KG1 (cell line): ENCODE results near the gene MROH2A.
"Not testable (repeated sequence)": the region's sequence is repeated elsewhere in the genome, so short reads cannot be mapped to it uniquely, and the experiment has no call there.

ENCODE experiments used
- DNase-seq: peaks from one replicate; lab custom pipeline; 2025; lab: John Stamatoyannopoulos, UW

MROH2A gene, protein sequence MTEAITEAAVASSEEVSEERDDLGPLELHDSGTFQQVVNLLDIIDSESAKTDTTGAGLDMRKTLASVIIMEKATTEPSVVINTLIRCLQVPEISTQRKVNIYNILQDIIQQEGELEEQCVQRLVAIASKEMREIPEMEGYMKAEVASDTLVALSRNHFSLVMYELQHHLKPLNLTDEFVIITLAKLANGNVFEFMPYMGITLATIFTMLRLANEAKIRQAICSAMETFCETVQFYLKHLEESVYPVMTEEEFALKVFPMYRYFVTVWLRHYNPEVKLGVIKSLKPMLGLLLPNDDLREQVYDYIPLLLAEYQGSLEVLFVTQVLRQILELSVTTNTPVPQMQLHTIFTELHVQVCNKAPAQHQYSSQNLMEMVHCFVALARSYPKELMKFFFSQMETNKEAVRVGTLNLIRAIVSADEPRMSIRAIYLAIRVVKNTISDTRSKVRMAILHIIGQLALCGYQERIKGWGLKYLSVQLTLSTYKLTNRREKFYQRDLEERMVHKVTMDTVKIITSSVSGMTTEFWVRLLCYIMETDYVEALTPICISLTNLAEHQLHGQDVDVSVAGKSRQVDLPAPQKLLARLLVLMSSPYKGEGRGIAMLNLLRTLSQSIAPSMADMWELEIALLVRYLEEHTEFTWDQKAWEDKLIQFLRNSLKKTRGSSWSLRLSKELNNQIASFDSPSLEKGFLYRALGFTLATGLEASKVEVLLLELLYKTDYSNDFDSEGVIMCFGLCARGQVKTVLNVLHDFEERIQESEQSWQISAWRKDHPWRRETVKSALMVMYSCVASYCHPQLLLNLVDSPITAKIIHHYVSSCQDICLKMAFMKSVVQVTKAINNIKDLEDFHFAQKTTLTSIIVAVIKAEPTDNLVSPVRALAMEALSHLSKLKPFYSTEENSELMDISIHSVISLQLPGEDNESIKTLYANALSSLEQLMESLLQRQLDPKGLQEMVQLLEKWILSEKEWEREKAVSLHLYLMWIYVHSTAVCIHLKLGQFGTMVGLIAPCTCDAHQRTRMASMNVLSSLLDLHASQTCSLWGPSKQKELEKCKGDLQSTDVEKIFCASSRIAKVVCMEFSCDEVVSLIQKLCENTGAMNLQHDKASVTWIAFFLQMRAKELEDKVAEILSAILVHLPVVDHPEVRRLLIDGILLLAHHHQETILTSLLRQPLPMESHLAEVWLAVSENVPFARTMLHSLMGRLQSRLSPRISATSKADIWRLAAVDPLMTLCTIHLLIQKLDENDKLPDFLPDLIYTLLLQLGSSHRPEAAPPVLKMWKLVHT (N-terminal part only)

DNA sequence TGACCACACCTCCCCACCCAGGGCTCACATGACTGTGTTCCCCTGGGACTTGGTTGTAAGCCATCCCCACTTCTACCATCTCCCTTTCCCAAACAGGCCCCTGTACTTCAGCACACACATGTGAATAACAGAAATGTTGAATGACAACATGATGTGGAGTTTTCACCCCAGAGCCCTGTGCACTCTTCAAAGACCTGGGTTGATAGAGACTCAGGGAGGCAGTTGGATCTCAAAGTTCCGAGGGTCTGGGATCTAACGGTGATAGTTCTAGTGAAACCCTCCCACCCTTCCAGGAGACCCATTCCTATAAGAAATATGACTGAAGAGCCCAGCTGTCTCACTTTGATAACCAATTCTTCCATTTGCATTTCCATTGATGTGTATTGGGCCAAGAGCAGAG is at the start of gene MROH2A:
MROH2A (plus strand) TSS at position 301 of the 400 bp plus-strand sequence. CDS start 1,029 bp downstream, outside the sequence.
- DNase-seq = no peak

DNA sequence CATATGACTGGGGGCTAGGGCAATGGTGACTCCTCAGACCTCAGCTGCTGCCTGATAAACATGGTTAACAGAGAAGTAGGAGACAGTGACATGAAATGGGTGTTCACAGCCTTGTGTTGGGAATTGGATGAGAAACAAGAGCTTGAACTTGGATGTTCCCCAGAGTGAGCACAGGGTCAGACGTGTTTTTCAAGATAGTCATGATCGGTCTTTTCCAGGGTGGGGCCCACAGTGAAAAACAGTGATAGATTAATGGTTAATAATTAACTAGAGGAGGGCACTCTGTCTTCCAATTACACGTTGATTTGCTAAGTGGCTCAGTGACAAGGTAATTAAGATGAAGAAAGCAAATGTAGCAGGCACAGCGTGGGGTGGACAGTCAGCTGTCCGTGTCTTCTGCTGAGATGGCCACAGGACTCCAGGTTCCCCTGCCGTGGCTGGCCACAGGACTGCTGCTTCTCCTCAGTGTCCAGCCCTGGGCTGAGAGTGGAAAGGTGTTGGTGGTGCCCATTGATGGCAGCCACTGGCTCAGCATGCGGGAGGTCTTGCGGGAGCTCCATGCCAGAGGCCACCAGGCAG is 49.3 kb upstream of the MROH2A start, which contains the start of gene UGT1A3:
UGT1A3 (plus strand) TSS at position 320 of the 579 bp plus-strand sequence; CDS start at position 405, 85 bp downstream.
- no peak for DNase-seq

DNA sequence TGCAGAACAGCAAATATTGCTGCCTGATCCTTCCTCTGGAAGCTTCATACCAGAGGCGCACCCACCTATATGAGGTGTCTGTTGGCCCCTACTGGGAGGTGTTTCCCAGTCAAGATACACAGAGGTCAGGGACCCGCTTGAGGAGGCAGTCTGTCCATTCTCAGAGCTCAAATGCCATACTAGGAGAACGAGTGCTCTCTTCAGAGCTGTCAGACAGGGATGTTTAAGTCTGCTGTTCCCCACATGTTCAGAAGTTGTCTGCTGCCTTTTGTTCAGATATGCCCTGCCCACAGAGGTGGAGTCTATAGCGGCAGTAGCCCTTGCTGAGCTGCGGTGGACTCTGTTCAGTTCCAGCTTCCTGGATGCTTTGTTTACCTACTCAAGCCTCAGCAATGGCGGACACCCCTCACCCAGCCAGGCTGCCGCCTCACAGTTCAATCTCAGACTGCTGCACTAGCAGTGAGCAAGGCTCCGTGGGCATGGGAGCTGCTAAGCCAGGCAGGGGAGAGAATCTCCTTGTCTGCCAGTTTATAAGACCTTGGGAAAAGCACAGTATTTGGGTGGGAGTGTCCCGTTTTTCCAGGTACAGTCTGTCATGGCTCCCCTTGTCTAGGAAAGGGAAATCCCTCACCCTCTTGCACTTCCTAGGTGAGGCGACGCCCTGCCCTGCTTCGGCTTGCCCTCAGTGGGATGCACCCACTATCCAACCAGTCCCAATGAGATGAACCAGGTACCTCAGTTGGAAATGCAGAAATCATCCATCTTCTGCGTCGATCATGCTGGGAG is 41.1 kb upstream of the MROH2A start:
- DNase-seq = not testable (repeated sequence)

DNA sequence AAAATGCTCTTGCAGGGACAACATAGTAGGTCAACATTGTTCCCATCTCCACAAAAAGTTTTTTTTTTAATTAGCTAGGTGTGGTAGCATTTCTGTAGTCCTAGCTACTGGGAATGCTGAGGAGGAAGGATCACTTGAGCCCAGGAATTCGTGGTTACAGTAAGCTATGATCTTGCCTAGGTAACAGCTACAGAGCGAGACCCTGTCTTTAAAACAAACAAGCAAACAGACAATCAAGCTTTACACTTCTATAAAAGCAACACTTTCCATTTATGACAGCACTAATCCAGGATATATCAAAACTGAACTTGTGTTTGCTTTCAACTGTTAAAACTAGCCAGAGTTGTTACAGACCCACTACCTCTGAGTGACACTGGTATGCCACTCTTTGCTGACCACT is 37.3 kb upstream of the MROH2A start:
- no peak for DNase-seq

DNA sequence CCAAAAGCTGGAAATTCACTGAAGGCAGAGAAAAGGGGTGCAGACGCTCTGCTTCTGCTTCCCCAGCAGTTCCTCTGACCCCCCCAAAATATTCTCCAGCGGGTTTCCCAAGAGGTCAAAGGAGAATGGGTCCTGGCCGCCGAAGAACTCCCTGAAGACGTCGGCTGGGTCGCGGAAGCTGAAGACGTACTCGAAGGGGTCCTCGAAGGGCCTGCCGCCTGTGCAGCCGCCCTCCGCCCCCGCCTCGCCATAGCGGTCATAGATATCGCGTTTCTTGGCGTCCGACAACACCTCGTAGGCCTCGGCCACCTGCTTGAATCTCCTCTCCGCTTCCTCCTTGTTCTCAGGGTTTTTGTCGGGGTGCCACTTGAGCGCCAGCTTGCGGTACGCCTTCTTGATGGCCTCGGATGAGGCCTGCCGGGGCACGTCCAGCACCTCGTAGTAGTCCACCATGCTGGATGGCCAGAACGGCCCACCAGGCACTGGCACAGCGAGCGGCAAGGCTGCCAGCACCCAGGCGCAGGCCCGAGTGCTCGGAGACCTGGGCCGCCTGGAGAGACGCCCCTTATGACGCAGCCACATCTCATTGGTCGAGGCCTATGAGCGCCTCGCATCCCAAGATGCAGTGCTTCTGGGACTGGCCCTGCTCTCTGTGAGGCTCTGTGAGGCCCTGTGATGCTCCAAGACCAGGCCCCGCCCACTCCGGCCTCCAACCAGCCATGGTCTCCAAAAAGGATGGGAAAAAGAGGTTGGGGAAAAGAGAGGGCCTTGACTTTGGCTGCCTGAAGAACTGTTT is 34.5 kb upstream of the MROH2A start:
- no peak for DNase-seq

DNA sequence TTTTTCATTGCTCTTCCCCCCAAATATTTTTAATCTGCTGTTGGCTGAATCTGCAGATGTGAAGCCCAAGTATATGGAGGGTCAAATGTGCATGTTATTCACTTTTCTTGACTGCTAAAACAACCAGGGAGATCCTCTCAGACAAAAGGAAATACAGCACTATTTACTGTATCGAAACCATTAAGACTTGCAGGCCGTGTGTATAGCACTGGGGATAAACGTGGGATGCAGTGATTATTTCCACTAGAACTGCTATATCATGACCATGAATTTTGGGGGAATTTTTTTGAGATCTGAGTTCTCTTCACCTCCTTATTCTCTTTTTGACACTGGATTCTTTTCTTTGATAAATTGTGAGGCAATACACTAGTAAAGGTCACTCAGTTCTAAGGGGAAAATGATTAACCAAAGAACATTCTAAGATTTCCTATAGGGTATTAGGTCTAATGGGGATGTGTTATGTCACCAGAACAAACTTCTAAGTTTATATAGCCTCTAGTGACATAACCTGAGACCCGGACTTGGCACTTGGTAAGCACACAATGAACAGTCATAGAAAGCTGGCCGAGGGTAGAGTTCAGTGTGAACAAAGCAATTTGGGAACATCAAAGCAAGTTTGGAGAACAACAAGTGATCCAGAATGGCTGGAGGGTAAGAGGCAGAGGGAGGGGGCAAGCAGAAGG is 32.9 kb upstream of the MROH2A start:
- no peak for DNase-seq

DNA sequence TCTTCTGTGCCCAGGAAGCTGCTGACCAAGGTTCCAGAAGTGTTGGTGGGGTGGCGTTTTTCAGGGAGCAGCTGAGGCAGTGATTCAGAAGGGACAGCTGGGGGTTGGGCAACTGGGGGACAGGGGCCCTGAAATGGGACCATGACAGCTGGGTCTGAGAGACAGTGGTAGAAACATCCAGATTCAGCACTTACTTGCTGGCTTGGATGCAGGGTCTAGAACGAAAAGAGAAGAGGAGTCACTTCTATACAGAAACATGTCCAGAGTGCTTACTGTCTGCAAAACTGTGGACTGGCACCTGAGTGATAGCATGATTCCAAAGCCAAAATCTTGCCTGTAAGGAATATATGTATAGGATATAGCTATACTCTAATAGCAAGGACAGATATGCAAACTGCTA is 32.3 kb upstream of the MROH2A start:
- DNase-seq = not testable (repeated sequence)

DNA sequence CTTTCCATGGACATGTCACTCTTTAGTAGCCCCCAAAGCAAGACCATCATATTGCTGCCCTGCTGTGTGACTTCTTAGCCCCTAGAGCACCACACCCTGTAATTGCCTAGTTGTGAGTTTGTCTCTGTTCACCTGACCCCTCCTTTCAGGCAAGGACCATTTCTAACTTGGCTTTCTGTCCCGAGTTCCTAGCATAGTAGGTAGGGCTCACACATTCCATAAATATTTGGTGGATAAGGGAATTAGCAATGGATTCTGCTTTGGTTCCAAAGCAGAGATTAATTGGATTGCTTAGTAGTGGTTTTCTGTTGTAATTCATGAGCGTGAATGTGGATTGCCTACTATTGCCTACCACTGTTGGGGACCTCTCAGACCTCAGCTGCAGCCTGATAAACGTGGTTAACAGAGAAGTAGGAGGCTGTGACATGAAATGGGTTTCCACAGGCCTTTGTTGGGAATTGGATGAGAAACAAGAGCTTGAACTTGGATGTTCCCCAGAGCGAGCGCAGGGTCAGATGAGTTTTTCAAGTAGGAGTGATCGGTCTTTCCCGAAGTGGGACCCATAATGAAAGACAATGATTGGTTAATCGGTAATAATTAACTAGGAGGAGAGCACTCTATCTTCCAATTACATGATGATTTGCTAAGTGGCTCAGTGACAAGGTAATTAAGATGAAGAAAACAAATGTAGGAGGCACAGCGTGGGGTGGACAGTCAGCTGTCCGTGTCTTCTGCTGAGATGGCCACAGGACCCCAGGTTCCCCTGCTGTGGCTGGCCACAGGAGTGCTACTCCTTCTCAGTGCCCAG is 31.5 kb upstream of the MROH2A start:
- DNase-seq = no peak

DNA sequence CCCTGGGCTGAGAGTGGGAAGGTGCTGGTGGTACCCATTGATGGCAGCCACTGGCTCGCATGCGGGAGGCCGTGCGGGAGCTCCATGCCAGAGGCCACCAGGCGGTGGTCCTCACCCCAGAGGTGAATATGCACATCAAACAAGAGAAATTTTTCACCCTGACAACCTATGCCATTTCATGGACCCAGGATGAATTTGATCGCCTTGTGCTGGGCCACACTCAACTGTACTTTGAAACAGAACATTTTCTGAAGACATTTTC is 30.9 kb upstream of the MROH2A start:
- no peak for DNase-seq

DNA sequence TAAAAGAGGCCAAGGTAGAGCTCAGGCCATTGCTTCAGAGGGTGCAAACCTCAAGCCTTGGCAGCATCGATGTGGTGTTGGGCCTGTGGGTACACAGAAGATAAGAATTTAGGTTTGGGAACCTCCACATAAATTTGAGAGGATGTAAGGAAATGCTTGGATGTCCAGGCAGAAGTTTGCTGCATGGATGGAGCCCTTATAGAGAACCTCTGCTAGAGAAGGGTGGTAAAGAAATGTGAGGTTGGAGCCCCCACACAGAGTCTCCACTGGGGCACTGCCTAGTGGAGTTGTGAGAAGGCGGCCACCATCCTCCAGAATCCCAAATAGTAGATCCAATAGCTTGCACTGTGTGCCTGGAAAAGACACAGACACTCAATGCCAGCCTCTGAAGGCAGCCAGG is 27.4 kb upstream of the MROH2A start:
- DNase-seq = not testable (repeated sequence)

DNA sequence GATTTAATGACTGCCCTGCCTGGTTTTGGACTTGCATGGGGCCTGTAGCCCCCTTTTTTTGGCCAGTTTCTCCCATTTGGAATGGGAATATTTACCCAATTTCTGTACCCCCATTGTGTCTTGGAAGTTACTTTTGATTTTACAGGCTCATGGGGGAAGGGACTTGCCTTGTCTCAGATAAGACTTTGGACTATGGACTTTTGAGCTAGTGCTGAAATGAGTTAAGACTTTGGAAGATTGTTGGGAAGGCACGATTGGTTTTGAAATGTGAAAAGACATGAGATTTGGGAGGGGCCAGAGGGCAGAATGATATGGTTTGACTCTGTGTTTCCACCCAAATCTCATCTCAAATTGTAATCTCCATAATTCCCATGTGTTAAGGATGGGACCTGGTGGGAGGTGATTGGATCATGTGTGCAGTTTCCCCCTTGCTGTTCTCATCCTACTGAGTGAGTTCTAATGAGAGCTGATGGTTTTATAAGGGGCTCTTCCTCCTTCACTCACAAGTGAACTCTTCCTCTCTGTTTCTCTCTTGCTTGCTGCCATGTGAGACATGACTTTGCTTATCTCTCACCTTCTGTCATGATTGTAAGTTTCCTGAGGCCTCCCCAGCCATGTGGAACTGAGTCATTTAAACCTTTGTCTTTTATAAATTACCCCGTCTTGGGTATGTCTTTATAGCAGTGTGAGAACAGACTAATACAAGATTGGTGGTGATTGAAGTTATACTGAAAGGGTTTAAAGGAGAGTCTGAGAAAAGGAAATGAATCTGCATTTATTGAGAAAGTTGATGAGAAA is 26.7 kb upstream of the MROH2A start:
- not testable (repeated sequence) for DNase-seq

DNA sequence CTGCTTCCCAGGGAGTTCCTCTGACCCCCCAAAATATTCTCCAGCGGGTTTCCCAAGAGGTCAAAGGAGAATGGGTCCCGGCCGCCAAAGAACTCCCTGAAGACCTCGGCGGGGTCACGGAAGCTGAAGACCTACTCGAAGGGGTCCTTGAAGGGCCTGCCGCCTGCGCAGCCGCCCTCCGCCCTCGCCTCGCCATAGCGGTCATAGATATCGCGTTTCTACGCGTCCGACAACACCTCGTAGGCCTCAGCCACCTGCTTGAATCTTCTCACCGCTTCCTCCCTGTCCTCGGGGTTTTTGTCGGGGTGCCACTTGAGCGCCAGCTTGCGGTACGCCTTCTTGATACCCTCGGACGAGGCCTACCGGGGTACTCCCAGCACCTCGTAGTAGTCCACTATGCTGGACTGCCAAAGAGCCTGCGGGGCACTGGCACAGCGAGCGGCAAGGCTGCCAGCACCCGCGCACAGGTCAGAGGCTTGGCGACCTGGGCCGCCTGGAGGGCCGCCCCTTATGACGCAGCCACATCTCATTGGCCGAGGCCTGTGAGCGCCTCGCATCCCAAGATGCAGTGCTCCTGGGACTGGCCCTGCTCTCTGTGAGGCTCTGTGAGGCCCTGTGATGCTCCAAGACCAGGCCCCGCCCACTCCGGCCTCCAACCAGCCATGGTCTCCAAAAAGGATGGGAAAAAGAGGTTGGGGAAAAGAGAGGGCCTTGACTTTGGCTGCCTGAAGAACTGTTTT is 23.1 kb upstream of the MROH2A start:
- no peak for DNase-seq

DNA sequence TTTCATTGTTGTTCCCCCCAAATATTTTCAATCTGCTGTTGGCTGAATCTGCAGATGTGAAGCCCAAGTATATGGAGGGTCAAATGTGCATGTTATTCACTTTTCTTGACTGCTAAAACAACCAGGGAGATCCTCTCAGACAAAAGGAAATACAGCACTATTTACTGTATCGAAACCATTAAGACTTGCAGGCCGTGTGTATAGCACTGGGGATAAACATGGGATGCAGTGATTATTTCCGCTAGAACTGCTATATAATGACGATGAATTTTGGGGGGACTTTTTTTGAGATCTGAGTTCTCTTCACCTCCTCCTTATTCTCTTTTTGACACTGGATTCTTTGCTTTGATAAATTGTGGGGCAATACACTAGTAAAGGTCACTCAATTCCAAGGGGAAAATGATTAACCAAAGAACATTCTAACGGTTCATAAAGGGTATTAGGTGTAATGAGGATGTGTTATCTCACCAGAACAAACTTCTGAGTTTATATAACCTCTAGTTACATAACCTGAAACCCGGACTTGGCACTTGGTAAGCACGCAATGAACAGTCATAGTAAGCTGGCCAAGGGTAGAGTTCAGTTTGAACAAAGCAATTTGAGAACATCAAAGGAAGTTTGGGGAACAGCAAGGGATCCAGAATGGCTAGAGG is 21.6 kb upstream of the MROH2A start:
- DNase-seq = no peak

DNA sequence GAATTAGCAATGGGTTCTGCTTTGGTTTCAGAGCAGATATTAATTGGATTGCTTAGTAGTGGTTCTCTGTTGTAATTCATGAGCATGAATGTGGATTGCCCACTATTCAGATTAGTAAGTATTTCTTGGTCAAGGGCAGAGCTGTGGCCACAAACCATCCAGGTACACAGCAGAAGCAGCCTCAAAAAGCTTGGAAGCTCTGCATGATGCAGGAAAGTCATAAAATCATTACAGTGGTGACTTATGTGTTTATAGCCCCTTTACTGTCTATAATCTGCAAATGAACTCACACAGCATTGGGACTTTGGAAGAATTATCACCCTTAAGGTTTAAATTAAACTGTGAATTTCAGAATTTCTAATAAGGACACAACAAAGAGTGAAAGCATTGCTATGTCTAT is 20.0 kb upstream of the MROH2A start:
- DNase-seq = no peak

DNA sequence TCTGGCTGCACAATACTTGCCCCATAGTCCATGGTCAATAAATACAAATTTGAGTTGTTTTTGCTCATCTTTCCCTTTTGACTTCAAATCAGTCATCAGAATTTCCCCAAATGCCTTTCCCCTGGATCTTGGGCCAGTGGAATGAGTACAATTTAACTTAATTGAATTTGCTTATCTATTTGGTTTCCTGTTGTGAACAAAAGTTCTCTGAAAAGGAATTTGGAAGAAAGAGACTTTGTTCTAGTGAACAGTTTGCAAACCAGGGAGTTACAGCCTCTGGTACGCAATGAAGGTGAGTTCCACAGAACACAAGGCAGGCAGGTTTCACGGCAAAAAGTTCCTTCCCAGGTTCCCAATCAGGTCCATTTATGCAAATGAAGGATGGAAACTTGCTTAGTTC is 19.3 kb upstream of the MROH2A start:
- no peak for DNase-seq

DNA sequence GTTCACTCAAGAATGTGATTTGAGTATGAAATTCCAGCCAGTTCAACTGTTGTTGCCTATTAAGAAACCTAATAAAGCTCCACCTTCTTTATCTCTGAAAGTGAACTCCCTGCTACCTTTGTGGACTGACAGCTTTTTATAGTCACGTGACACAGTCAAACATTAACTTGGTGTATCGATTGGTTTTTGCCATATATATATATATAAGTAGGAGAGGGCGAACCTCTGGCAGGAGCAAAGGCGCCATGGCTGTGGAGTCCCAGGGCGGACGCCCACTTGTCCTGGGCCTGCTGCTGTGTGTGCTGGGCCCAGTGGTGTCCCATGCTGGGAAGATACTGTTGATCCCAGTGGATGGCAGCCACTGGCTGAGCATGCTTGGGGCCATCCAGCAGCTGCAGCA is 18.1 kb upstream of the MROH2A start, which contains the start of gene UGT1A1:
UGT1A1 (plus strand) TSS at position 228 of the 400 bp plus-strand sequence; CDS start at position 246, 18 bp downstream.
- no peak for DNase-seq
